ENCODE data around the gene NLRP9. TPM values are rescaled to one million over a fixed set of nuclear protein-coding genes. Genes with fewer than 3 reads are reported as not detected.

The NLRP9 gene
- total RNA-seq, 2 experiments from 2014 or later = not detected

DNA sequence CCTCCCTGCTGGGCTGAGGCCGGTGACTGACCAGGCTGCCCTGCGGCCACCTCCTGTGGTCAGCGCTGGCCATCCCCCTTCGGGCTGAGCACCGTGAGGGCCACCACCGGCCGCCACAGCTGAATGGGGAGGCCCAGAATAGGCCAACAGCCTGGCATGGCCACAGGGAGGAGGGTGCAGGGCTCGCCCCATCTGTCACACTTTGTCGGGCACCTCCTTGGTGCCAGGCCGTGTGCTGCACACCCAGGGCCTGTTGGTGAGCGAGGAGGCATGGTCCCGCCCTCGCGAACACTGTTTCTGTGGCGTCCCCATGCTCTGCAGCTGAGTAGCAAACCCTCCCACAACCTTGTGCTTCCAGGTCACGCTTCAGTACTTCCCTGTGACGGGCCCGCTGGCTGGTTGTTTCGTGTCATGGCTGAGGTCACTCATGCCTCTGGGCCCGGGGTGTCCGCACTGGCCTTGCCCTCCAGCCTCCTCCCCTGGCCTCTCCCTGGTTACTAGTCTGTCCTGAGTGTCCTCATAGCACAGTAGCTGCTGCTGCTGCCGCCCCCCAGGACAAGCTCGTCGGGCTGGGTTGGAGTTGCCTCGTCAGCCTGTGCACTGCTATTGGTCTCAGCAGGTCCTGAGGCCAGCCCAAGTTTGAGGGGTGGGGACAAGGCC lies 48.0 kb downstream of the NLRP9 start:
- CTCF ChIA-PET = no interaction called here
- no peak overlapping the region for H3K4me3 Mint-ChIP-seq
- no peaks in the 10 kb centered on the region for H3K27me3 Mint-ChIP-seq (ENCODE audit: low read depth)
- peaks cover 12% of the 10 kb centered on the region for H3K36me3 Mint-ChIP-seq (ENCODE audit: low read depth)
- intact Hi-C loops (cut with micrococcal nuclease) = no loop called here
- no peak overlapping the region for H3K27ac Mint-ChIP-seq
- DNase-seq = no peak
- H3K4me1 Mint-ChIP-seq (ENCODE audit: low read depth) = peaks cover 2% of the 10 kb centered on the region
- no peaks in the 10 kb centered on the region for H3K9me3 Mint-ChIP-seq

DNA sequence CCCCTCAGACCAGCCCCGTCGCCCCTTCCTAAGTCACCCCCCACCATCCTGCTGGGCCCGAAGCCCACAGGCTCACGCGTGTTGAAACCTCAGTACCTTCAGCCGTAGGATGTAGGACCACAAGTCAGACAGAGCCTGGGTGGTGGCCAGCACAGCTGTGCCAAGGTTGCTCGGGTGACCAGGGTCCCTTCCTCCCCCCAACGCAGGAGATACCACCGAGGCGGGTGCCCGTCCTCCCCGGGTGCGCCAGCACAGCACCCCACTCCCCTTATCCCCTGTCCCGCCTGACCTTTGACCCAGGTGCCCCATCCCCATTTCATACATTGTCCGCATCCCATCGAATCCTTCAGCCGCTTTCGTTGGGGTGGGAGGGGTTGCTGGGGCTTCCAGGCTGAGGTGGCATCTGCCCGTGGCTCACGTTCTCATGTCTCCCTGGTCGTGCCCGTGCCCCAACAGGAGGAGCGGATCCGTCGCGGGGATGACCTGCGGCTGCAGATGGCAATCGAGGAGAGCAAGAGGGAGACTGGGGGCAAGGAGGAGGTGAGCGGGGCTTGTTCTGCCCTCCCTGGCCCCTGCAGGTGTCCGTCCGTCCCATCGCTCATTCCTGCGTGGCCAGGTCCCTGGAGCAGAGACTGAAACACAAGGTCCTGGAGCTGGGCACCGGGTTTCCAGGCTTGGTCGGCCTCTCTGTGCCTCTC lies 48.6 kb downstream of the NLRP9 start:
- H3K4me1 Mint-ChIP-seq (ENCODE audit: low read depth) = peaks cover 2% of the 10 kb centered on the region
- H3K4me3 Mint-ChIP-seq = no peak overlapping the region
- DNase-seq = no peak
- H3K27me3 Mint-ChIP-seq (ENCODE audit: low read depth) = no peaks in the 10 kb centered on the region
- intact Hi-C loops (cut with micrococcal nuclease) = no loop called here
- CTCF ChIA-PET = no interaction called here
- no peaks in the 10 kb centered on the region for H3K9me3 Mint-ChIP-seq
- H3K27ac Mint-ChIP-seq = no peak overlapping the region
- H3K36me3 Mint-ChIP-seq (ENCODE audit: low read depth) = peaks cover 9% of the 10 kb centered on the region

DNA sequence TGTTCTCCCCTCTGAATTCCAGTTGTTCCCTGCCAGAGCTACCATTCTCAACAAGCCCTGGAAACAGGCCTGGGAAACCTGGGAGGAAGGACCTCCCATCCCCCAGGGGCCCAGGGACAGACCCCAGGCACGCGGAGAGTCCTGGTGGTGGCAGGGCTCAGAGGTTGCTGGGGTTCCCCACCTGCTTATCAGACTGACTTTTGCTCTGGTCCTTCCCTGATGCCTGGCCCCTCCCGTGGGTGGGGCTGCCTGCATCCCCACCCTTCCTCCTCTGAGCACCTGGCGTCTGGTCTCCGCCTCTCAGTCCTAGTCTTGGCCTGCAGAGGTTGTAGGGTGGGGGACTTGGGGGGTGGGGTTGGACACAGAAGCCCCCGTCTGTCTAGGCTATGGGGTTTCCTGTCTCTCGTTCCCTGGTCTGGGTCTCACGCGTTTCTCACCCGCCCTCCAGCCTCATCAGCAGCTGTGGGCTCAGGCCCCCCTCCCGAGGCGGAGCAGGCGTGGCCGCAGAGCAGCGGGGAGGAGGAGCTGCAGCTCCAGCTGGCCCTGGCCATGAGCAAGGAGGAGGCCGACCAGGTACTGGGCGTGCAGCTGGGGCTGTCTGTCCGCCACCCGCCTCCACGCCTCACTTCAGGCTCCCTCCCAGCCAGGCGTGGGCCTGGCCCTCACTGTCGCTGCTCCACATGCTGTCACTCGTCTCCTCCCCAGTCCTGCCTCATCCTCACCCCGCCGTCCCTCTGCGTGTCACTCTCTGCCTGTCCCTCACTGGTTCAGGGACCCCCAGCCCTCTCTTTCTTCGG lies 49.6 kb downstream of the NLRP9 start:
- no peak overlapping the region for H3K27ac Mint-ChIP-seq
- H3K9me3 Mint-ChIP-seq = no peaks in the 10 kb centered on the region
- intact Hi-C loops (cut with micrococcal nuclease) = no loop called here
- CTCF ChIA-PET = no interaction called here
- H3K36me3 Mint-ChIP-seq (ENCODE audit: low read depth) = peaks cover 9% of the 10 kb centered on the region
- no peaks in the 10 kb centered on the region for H3K27me3 Mint-ChIP-seq (ENCODE audit: low read depth)
- no peak for DNase-seq
- H3K4me1 Mint-ChIP-seq (ENCODE audit: low read depth) = peaks cover 2% of the 10 kb centered on the region
- H3K4me3 Mint-ChIP-seq = no peak overlapping the region

DNA sequence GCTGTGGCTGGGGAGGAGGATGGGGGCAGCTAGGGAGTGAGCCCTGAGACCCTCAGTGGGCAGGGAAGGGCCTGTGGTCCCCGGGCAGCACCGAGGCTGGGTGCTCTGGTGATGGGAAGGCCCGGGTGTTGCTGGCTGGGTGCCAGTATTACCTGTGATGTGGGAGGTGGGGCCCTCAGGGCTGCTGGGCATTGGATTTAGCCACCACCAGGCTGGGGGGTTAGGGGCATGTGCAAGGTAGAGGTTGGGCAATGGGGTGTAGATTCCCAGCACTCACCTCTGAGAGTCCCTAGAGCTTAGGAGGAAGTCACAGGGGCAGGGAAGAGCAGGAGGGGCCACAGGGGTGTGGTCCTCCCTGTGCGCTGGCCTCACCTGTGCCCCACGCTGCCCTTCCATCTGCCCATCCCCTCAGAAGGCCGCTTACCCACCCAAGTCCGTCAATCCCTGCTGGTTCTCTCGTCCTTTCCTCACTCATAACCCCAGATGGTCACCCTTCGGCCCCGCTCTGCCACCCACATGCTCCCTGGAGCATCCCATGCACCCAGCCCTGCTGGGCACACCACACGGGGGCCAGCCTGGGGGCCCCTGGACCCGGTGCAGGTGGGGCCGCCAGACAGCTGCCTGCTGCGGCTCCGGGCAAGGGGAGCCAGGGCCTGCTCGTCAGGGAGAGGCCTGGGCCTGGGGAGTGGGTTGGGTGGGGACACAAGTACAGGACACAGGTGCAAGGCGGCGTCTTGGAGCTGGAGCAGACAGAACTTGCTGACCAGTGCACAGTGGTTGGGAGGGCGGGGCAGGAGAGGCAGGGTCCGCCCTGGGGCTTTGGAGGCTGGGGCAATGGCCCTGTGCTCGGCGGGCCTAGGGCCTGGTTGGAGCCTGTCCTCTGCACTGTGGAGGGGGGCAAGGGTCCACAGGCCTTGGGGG lies 50.7 kb downstream of the NLRP9 start:
- Mint-ChIP-seq H3K4me3 (no peak overlapping the region), H3K27me3 (ENCODE audit: low read depth) (no peaks in the 10 kb centered on the region), H3K36me3 (ENCODE audit: low read depth) (peaks cover 12% of the 10 kb centered on the region), H3K4me1 (ENCODE audit: low read depth) (peaks cover 2% of the 10 kb centered on the region), H3K9me3 (no peaks in the 10 kb centered on the region), H3K27ac (no peak overlapping the region)
- no peak for DNase-seq
- intact Hi-C loops (cut with micrococcal nuclease) = no loop called here
- CTCF ChIA-PET = no interaction called here

DNA sequence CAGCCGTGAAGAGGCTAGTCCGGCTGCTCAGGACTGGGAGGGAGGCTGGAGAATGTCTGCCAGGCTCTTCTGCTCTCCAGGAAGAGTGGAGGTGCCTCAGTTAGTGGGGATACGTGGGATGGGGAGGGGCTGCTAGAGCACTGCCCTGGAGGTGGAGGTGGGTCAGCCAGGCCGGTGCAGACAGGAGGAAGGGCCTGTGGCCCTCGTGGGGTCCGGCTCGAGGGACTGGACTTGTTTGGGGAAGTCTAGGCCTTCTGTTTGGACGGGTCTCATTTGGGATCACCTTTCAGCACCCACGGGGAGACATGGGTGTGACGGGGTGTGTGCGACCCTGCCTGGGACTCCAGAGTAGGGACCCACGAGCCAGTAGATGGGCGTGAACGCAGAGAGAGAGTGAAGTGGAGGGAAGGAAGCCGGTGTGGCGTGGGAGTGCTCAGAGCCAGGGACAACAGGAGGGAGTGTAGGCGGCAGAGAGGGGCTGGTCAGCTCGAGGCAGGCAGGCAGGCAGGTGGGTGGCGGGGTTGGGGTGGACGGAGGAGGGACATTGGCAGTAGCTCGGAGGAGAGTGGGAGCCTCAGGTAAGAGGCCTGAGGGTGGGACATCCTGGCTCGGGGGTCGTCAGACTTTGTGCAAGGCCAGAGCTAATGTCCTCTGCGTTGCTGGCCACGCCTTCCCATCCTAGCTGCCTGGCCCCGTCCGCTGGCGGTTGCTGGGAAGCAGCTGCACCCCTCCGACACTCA lies 51.7 kb downstream of the NLRP9 start:
- no peak overlapping the region for H3K4me3 Mint-ChIP-seq
- H3K9me3 Mint-ChIP-seq = no peaks in the 10 kb centered on the region
- intact Hi-C loops (cut with micrococcal nuclease) = no loop called here
- no peak for DNase-seq
- no peak overlapping the region for H3K27ac Mint-ChIP-seq
- H3K36me3 Mint-ChIP-seq (ENCODE audit: low read depth) = peaks cover 12% of the 10 kb centered on the region
- peaks cover 4% of the 10 kb centered on the region for H3K4me1 Mint-ChIP-seq (ENCODE audit: low read depth)
- H3K27me3 Mint-ChIP-seq (ENCODE audit: low read depth) = no peaks in the 10 kb centered on the region
- CTCF ChIA-PET = no interaction called here

DNA sequence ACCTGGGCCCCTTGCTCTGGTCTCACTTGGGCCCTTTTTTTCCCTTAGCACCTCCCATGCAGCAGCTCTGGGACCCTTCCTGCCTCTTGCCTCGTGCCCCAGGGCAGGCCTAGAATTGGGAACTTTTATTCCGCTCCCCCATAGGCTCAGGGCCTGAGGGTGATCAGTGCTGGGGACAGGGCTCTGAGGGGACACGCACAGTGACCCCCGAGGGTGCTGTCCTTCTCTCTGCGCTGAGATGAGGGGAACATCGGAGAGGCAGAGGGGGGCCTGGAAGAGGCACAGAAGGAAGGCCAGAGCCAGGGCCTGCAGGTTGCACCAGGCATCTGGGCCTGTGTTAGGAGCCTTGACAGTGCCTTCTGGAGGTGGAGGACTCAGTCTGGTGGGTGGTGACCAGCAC lies 52.4 kb downstream of the NLRP9 start:
- CTCF ChIA-PET = no interaction called here
- no peak for DNase-seq
- no peaks in the 10 kb centered on the region for H3K9me3 Mint-ChIP-seq
- H3K27ac Mint-ChIP-seq = no peak overlapping the region
- H3K4me3 Mint-ChIP-seq = no peak overlapping the region
- peaks cover 4% of the 10 kb centered on the region for H3K4me1 Mint-ChIP-seq (ENCODE audit: low read depth)
- intact Hi-C loops (cut with micrococcal nuclease) = no loop called here
- peaks cover 12% of the 10 kb centered on the region for H3K36me3 Mint-ChIP-seq (ENCODE audit: low read depth)
- no peaks in the 10 kb centered on the region for H3K27me3 Mint-ChIP-seq (ENCODE audit: low read depth)

DNA sequence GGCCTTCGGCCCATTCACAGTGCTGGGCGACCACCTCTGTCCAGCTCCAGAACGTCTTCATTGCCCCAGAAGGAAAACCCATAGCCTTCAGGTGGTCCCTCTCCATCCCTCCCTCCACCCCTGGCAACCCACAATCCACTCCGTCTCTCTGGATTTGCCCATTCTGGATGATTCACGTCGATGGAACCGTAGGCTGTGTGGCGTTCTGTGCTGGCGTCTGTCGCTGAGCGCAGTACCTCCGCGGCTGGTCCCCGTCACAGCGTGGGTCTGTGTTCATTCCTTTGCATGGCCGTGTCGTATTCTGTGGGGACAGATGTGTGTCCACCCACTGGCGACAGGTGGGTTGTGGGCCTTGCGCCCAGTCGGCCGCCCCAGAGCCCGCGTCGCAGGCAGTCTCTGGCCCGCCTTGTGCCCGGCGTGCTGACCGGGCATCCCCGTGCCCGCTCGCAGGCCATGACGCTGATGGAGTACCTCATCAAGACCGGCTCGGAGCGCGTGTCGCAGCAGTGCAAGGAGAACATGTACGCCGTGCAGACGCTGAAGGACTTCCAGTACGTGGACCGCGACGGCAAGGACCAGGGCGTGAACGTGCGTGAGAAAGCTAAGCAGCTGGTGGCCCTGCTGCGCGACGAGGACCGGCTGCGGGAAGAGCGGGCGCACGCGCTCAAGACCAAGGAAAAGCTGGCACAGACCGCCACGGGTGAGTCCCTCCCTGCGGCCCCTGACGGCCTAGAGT lies 53.1 kb downstream of the NLRP9 start:
- peaks cover 15% of the 10 kb centered on the region for H3K36me3 Mint-ChIP-seq (ENCODE audit: low read depth)
- H3K27me3 Mint-ChIP-seq (ENCODE audit: low read depth) = no peaks in the 10 kb centered on the region
- no peak for DNase-seq
- no peak overlapping the region for H3K4me3 Mint-ChIP-seq
- CTCF ChIA-PET = no interaction called here
- intact Hi-C loops (cut with micrococcal nuclease) = no loop called here
- peaks cover 10% of the 10 kb centered on the region for H3K4me1 Mint-ChIP-seq (ENCODE audit: low read depth)
- H3K27ac Mint-ChIP-seq = no peak overlapping the region
- H3K9me3 Mint-ChIP-seq = no peaks in the 10 kb centered on the region

DNA sequence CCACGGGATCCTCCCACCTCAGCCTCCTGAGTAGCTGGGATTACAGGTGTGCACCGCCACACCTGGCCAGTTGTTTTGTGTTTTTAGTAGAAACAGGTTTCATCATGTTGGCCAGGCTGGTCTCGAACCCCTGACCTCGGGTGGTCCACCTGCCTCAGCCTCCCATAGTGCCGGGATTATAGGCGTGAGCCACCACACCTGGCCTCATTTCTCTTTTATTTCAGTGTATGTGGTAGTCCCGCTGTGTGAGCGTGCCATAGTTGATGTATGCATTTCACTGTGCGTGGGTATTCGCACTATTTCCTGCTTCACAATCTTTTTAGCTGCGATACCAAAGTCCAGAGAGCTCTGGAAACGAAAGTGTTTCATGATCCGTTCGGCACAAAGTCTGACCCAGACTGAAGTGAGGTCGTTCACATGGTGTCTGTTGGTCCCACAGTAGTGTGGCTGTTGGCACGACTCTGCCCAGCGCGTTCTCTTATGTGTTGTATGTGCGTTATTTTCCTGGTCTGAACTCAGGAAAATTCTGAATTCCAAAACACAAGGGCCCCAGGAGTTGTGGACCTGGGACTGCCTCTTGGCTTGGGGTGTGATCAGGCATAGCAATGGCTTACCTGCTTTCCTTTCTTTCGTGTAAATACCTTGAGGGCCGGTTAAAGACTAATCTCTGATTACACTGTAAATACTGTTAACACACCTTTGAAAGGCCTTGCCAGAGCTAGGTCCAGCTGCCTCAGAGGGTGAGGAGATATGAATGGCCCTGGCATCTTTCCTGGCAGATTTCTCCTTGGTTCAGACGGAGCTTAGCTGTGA lies 54.5 kb downstream of the NLRP9 start:
- Mint-ChIP-seq H3K36me3 (ENCODE audit: low read depth) (peaks cover 10% of the 10 kb centered on the region), H3K27ac (no peak overlapping the region), H3K27me3 (ENCODE audit: low read depth) (no peaks in the 10 kb centered on the region), H3K4me3 (no peak overlapping the region), H3K4me1 (ENCODE audit: low read depth) (peaks cover 23% of the 10 kb centered on the region), H3K9me3 (no peaks in the 10 kb centered on the region)
- intact Hi-C loops (cut with micrococcal nuclease) = no loop called here
- CTCF ChIA-PET = interaction anchor here (0.6 kb wide), 1 partner anchor 1165 kb away, joined by 3 read pairs; no protein-coding TSS in a partner anchor
- DNase-seq = no peak

DNA sequence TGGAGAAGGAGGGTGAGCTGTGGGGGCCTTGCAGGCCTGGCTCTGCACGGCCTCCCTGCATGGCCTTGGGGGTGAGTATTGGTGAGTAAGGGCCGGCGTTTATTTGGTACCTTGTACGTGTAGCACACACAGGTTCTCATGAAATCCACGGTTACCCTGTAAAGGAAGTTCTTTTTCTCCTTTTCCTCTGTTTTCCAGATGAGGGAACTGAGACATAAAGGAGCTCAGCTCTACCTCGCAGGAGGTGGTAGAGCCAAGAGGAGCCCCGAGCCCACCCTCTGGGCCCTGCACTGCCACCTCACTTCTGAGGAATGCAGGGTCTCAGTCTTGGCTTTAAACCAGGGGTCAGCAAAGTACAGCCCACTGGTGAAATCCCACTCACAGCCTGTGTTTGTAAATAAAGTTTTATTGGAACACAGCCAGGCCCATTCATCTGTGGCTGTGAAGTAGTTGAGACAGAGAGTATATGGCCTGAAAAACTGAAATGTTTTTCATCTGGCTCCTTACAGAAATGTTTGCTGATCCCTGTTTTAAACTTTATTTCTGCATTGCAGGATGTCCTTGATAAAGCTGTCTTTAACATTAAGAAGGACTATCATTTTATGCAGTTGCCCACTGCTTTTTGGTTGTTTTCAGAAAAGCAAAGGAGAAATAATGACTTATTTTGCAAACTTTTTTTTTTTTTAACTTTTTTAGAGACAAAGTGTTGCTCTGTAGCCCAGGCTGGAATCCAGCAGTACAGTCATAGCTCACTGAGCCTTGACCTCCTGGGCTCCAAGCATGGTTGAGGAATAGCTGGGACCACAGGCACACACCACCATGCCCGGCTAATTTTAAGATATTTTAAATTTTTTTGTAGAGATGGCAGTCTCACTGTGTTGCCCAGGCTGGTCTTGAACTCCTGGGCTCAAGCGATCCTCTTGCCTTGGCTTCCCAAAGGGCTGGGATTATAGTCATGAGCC lies 56.8 kb downstream of the NLRP9 start:
- peaks cover 41% of the 10 kb centered on the region for H3K4me1 Mint-ChIP-seq (ENCODE audit: low read depth)
- no peak overlapping the region for H3K27ac Mint-ChIP-seq
- H3K9me3 Mint-ChIP-seq = no peaks in the 10 kb centered on the region
- H3K27me3 Mint-ChIP-seq (ENCODE audit: low read depth) = no peaks in the 10 kb centered on the region
- CTCF ChIA-PET = interaction anchor here (0.6 kb wide), 1 partner anchor 632 kb away, joined by 4 read pairs; no protein-coding TSS in a partner anchor
- peaks cover 8% of the 10 kb centered on the region for H3K36me3 Mint-ChIP-seq (ENCODE audit: low read depth)
- DNase-seq = no peak
- intact Hi-C loops (cut with micrococcal nuclease) = no loop called here
- no peak overlapping the region for H3K4me3 Mint-ChIP-seq
